Measurements from ENCODE around the gene GSTM2. TPM values are rescaled to one million over a fixed set of nuclear protein-coding genes. Genes with fewer than 3 reads are reported as not detected.
A peak's percentile ranks its signal among the peaks of the same experiment; 100 is the strongest.

GSTM2 gene
- 100 to 1,000 TPM in 1 of 4 donors, 10 to 100 TPM in 3; 32.1 to 154 (median 72.1) TPM for total RNA-seq

DNA sequence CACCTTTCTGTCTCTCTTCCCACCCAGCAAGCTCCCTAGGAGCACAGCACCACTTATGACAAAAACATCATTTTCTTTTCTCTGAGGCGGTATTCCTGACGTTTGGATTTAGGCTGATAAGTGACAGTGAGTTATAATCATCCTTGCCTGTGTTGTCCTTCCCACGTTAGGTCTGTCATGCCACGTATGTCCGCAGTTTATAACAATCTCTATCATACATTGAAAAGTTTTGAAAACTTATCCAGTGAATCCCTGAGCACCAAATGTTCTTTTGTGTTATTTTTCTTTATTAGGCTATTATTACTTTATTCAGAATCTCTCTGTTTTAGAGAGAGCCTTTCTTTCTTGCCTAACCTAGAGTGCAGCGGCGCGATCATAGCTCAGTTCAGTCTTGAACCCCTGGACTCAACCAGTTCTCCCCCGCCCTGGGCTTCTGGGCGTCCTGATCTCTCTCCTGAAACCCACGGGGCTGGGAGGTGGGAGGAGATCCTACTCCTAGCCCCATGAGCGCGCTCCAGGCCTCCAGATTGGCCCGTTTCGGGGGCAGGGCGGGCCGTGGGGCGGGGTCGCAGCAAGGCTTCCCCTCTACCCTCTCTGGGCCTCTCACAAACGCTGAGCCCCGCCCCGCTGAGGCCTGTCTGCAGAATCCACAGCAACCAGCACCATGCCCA, at the start of gene GSTM2:
TSS of gene GSTM2 (plus strand) at position 606 of the 671 bp plus-strand sequence. CDS start at position 665, 59 bp downstream.
- intact Hi-C loops (cut with DNase I; ENCODE audit: low total_unique reads) = no loop called here
- Histone ChIP-seq H3K4me3 (peak within 1 kb of the TSS; percentile 52 to 82), H3K9me3 (no peaks in the 10 kb centered on the region), H3K4me1 (no peaks in the 10 kb centered on the region), H3K36me3 (no peaks in the 10 kb centered on the region), H3K27ac (peak within 1 kb of the TSS; percentile 53 to 76), H3K27me3 (no peaks in the 10 kb centered on the region)
- DNase-seq = peak; percentile 95
- peak; percentile 21 to 39 for TF ChIP-seq POLR2A (IDR thresholded peaks at IDR 0.05)
- TF ChIP-seq, protein P1, sequence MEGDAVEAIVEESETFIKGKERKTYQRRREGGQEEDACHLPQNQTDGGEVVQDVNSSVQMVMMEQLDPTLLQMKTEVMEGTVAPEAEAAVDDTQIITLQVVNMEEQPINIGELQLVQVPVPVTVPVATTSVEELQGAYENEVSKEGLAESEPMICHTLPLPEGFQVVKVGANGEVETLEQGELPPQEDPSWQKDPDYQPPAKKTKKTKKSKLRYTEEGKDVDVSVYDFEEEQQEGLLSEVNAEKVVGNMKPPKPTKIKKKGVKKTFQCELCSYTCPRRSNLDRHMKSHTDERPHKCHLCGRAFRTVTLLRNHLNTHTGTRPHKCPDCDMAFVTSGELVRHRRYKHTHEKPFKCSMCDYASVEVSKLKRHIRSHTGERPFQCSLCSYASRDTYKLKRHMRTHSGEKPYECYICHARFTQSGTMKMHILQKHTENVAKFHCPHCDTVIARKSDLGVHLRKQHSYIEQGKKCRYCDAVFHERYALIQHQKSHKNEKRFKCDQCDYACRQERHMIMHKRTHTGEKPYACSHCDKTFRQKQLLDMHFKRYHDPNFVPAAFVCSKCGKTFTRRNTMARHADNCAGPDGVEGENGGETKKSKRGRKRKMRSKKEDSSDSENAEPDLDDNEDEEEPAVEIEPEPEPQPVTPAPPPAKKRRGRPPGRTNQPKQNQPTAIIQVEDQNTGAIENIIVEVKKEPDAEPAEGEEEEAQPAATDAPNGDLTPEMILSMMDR (IDR thresholded peaks at IDR 0.05) = no peak

DNA sequence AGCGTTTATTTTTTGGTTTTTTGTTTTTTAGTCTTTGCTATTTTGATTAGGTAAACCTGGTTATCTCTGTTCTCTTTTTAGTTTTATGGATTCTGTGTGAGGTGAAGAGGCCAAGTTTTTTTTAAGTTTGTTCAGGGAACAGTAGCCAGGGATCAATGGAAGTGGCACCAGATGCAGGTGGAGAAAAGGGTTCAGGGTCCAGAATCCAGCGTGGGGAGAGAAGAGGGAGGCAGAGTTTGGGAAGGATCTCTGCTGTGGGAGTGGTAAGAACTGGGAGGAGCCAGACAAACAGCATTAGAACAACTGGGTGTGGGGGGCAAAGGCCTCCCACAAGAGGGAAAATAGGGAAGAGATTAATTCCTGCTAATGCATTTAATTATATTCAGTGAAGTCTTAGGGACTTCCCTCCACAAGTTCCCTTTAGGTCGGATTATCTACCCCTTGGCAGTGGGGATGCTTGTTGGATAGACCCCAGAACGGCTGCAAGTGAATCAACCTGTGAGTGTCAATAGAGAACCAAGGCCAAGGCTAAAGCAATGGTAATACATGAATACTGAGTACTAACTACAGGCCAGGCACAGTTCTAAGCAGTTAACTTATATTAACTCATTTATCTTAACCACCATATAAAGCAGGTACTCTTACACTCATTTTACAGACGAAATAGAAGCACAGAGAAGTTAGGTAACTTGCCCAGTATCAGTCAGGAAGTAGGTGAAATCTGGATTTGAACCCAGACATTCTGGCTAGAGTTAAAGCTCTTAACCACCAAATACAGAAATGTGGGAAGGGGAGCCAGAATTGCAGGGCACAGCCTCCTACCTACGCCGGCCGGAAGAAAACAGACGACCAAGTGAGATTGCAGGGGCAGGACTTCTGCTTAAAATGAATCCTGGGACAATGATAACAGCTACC, 48.9 kb upstream of the GSTM2 start:
- H3K4me1 ChIP-seq = peaks cover 0 to 4% of the 10 kb centered on the region in 2 donors
- no peaks in the 10 kb centered on the region for H3K27me3 ChIP-seq
- H3K9me3 ChIP-seq = no peaks in the 10 kb centered on the region
- intact Hi-C loops (cut with DNase I; ENCODE audit: low total_unique reads) = no loop called here
- H3K4me3 ChIP-seq = peak overlapping the region; percentile 49 to 66
- no peak for DNase-seq
- no peaks in the 10 kb centered on the region for H3K36me3 ChIP-seq
- peak overlapping the region; percentile 84 to 87 for H3K27ac ChIP-seq
- TF ChIP-seq POLR2A (IDR thresholded peaks at IDR 0.05) = no peak
- TF ChIP-seq, protein P1 (IDR thresholded peaks at IDR 0.05) = no peak

DNA sequence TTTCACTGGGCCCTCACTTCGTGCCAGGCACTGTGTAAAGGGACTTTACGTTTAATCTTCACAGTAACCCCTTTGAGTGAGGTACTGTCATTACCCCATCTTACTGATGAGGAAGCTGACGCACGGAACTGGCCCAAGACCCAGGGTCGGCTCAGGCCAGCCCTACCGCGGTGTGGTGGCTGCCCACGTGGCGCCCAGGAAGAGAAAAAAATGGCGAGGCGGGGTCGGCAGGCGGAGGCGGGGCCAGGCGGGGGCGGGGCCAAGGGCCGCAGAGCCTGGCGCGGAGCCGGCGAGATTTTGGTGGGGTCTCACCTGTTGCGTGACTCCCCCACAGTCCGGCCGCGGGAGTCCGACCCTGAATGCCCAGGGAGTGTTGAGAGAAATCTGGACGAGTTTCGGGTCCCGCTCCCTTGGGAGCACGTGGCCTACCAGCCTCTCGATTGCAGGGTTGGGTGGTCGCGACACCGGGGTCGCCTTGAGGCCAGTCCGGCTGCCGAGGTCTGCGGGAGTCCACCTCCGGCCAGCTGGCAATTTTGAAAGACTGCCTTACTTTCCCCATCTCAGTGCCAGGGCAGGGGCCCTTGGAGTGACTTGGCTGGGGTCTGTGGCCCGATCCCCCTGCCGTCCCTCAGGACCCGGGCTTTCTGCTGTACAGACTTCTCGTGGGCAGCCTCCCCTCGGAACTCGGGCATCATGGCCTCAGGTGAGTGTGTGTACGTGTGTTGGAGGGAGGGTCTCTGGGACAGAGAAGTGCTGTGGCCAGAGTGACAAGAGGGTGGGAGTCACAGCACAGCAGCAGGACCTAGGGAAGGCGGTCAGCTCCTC, 48.1 kb upstream of the GSTM2 start, which contains the start of the genes AMPD2 and GNAT2:
TSS of gene AMPD2 (plus strand) at position 262 of the 825 bp plus-strand sequence. CDS start 1,339 bp downstream, outside the sequence.
TSS of gene GNAT2 (minus strand) at position 41 of the 825 bp plus-strand sequence. CDS start 6,746 bp downstream, outside the sequence.
- H3K4me3 ChIP-seq = peak within 1 kb of the TSS; percentile 49 to 66
- H3K36me3 ChIP-seq = no peaks in the 10 kb centered on the region
- H3K9me3 ChIP-seq = no peaks in the 10 kb centered on the region
- peak; percentile 78 to 83 for DNase-seq
- H3K27ac ChIP-seq = peak within 1 kb of the TSS; percentile 84 to 87
- H3K4me1 ChIP-seq = peaks cover 0 to 4% of the 10 kb centered on the region in 2 donors
- H3K27me3 ChIP-seq = no peaks in the 10 kb centered on the region
- intact Hi-C loops (cut with DNase I; ENCODE audit: low total_unique reads) = no loop called here
- TF ChIP-seq, protein P1 (IDR thresholded peaks at IDR 0.05) = no peak
- peak in 1 of 2 donors; percentile 29 for TF ChIP-seq POLR2A (IDR thresholded peaks at IDR 0.05)

DNA sequence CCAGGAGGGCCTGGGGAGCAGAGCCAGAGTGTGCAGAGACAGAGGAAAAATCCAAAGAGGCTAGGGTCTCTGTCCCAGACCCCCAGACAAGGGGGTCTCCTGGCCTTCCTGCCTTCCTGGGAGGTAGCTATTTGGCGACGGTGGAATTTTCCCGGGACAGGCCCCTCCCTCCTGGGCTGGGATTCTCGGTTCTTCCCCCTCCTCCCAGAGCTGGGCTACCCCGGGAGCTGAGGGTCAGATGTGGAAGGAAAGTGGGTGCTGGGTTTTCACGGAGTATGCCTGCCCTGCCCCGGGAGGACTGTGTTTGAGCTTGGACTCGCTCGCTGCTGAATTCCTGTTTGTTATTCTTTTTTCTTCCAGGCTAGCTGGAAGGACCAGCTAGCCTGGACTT, 47.5 kb upstream of the GSTM2 start:
- TF ChIP-seq POLR2A (IDR thresholded peaks at IDR 0.05) = no peak
- TF ChIP-seq, protein P1 (IDR thresholded peaks at IDR 0.05) = no peak
- Histone ChIP-seq H3K4me1 (peaks cover 0 to 4% of the 10 kb centered on the region in 2 donors), H3K36me3 (no peaks in the 10 kb centered on the region), H3K9me3 (no peaks in the 10 kb centered on the region), H3K4me3 (peak overlapping the region; percentile 49 to 66), H3K27ac (peak overlapping the region; percentile 84 to 87), H3K27me3 (no peaks in the 10 kb centered on the region)
- intact Hi-C loops (cut with DNase I; ENCODE audit: low total_unique reads) = no loop called here
- peak; percentile 49 to 66 for DNase-seq
